Brain microvascular endothelial cell (primary cell): ENCODE data around the gene CMTM3.
A peak's percentile ranks its signal among the peaks of the same experiment; 100 is the strongest.

ENCODE experiments used
- DNase-seq: peaks from one replicate; pipeline ENCODE4 v3.0.0-alpha.2; 2020
- H3K27ac ChIP-seq: fragments of 250-450 bp; sonication (Bioruptor Pico); 2 replicates; pipeline ENCODE4 v1.5.1; 2020; ENCODE audit warnings: mild to moderate bottlenecking, moderate library complexity
- H3K27me3 ChIP-seq: fragments of 250-450 bp; sonication (Bioruptor Pico); replicated peaks from 2 replicates; pipeline ENCODE4 v1.5.1; 2020; ENCODE audit warnings: mild to moderate bottlenecking
- H3K36me3 ChIP-seq: fragments of 250-450 bp; sonication (Bioruptor Pico); replicated peaks from 2 replicates; pipeline ENCODE4 v1.5.1; 2020; ENCODE audit warnings: mild to moderate bottlenecking
- H3K4me3 ChIP-seq: 2 replicates; pipeline ENCODE4 v1.5.1; 2011; ENCODE audit warnings: low read depth, mild to moderate bottlenecking, control low read depth, low read length, moderate library complexity
- in situ Hi-C: cut with HindIII; loops from 2 replicates; pipeline ENCODE4 v1.10.0; 2017; ENCODE audit warnings: low sequenced_read_pairs, low pct_ligation_motif_present
- TF ChIP-seq, protein P1 (sequence below): IDR thresholded peaks from 2 replicates; pipeline ENCODE4 v1.5.1; 2011; ENCODE audit warnings: low read depth, mild to moderate bottlenecking, moderate library complexity, low read length, control low read depth, inconsistent platforms; ENCODE audit errors: missing control alignments

Gene CMTM3

DNA sequence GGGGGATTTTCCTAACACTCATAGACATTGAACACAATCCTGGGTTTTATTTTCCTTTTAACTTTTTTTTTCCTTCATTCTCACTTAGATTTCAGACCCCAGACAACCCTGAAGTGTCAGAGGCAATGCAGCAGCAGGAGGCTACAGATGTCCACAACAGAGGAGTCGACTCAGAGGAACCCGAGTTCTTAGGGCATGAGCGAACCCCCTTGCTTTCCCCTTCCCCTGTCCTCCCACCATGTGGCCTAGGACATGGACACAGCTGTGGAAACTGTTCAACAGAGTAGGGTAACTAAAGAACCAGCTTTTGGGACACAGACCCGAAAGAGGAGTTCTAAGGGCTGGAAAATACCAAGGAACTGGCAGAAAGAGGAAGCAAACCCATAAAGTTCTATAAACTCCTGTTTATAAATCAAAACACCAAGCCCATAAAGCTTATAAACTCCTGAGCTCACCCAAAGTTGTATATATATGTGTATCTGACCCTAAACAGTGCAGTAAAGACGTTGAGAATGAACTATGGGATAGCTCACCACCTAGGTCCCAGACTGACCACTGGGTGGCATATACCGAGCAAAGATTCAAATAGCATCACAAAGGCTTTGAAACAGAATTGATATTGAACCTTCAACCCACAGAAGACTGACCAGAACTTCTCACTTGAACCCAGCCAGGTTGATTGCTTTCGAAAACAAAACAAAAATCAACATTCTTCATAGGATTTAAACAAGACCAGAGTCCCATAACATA, 58.1 kb downstream of the CMTM3 start:
- H3K27me3 ChIP-seq: no peaks in the 10 kb centered on the region
- H3K36me3 ChIP-seq: no peaks in the 10 kb centered on the region
- TF ChIP-seq, protein P1, sequence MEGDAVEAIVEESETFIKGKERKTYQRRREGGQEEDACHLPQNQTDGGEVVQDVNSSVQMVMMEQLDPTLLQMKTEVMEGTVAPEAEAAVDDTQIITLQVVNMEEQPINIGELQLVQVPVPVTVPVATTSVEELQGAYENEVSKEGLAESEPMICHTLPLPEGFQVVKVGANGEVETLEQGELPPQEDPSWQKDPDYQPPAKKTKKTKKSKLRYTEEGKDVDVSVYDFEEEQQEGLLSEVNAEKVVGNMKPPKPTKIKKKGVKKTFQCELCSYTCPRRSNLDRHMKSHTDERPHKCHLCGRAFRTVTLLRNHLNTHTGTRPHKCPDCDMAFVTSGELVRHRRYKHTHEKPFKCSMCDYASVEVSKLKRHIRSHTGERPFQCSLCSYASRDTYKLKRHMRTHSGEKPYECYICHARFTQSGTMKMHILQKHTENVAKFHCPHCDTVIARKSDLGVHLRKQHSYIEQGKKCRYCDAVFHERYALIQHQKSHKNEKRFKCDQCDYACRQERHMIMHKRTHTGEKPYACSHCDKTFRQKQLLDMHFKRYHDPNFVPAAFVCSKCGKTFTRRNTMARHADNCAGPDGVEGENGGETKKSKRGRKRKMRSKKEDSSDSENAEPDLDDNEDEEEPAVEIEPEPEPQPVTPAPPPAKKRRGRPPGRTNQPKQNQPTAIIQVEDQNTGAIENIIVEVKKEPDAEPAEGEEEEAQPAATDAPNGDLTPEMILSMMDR: peak; percentile 76
- no peak overlapping the region for H3K27ac ChIP-seq
- H3K4me3 ChIP-seq: no peak overlapping the region
- peak; percentile 48 for DNase-seq
- in situ Hi-C loops: no loop called here
